Heart left ventricle (tissue), 16 donors: Measurements from ENCODE around the gene TNS1. TPM values are rescaled to one million over a fixed set of nuclear protein-coding genes. Genes with fewer than 3 reads are reported as not detected.
"Not testable (repeated sequence)": the region's sequence is repeated elsewhere in the genome, so short reads cannot be mapped to it uniquely, and the experiment has no call there.

Experiments
- ATAC-seq, 4 donors: fragments of 200-7000 bp; cut with Tn5 transposase; one replicate each; pipeline ENCODE4 v1.9.1; 2020 to 2022; ENCODE audit warnings: moderate library complexity in 4 of 4, mild to moderate bottlenecking in 3 of 4, moderate number of reproducible peaks in 1 of 4
- DNase-seq, 5 donors: peaks; one replicate each; pipeline ENCODE4 v3.0.0-alpha.2; 2020
- H3K27ac ChIP-seq, 12 donors: fragments of 200-600 bp; sonication (generic) in 4 of 12; one replicate each; pipeline versions ENCODE4 v1.5.0 to v1.8.0; 2016 to 2022; ENCODE audit warnings: mild to moderate bottlenecking in 2 of 12
- H3K27me3 ChIP-seq, 9 donors: fragments of 200-600 bp; sonication (generic) in 2 of 9; one replicate each; pipeline versions ENCODE4 v1.5.1 to v1.8.0; 2016 to 2022; ENCODE audit warnings: mild to moderate bottlenecking in 3 of 9
- H3K36me3 ChIP-seq, 9 donors: fragments of 200-600 bp; sonication (generic) in 2 of 9; one replicate each; pipeline versions ENCODE4 v1.5.0 to v1.8.0; 2018 to 2022; ENCODE audit warnings: mild to moderate bottlenecking in 2 of 9
- H3K4me1 ChIP-seq, 12 donors: fragments of 200-600 bp; sonication (generic) in 4 of 12; one replicate each; pipeline versions ENCODE4 v1.5.0 to v1.8.0; 2016 to 2022; ENCODE audit warnings: mild to moderate bottlenecking in 3 of 12
- H3K4me3 ChIP-seq, 12 donors: fragments of 200-600 bp; sonication (generic) in 4 of 12; one replicate each; pipeline versions ENCODE4 v1.5.0 to v1.8.0; 2017 to 2022; ENCODE audit warnings: mild to moderate bottlenecking in 9 of 12, moderate library complexity in 4 of 12
- H3K9me3 ChIP-seq, 12 donors: fragments of 200-600 bp; sonication (generic) in 4 of 12; one replicate each; pipeline versions ENCODE4 v1.5.0 to v1.8.0; 2016 to 2022; ENCODE audit warnings: mild to moderate bottlenecking in 1 of 12
- CTCF ChIP-seq, 12 donors: fragments of 200-600 bp; sonication (generic) in 4 of 12; IDR thresholded peaks; one replicate each; pipeline versions ENCODE4 v1.5.0 to v1.8.0; 2018 to 2022; ENCODE audit warnings: antibody characterized with exemption in 12 of 12, mild to moderate bottlenecking in 5 of 12
- POLR2A ChIP-seq, 2 donors: fragments of 450-650 bp; IDR thresholded peaks; one replicate each; pipeline ENCODE4 v1.6.1; 2017; ENCODE audit warnings: antibody characterized with exemption in 2 of 2, mild to moderate bottlenecking in 2 of 2, moderate library complexity in 2 of 2
- WGBS, 4 donors: extraction: QIAGEN DNeasy Blood & Tissue Kit in 2 of 4; methylation state at CpG; one replicate each; pipeline versions ENCODE4 v1.1.5 to v1.1.7; 2013 to 2018; 5-methylcytosine and 5-hydroxymethylcytosine counted together
- intact Hi-C, 10 donors: fragments of 100-400 bp; cut with DNase I; formaldehyde crosslinking; loops; one replicate each; pipeline versions ENCODE4 v1.11.1 to v1.14.2; 2022
- polyA plus RNA-seq, 2 donors: library from polyadenylated mRNA; stranded (reverse); fragments of 200-250 nt; gene quantifications; one replicate each; pipeline ENCODE4 v1.2.3, GENCODE V29; 2013
- total RNA-seq, 9 donors: library from RNA; depleted of rRNA in 2 of 9; stranded (reverse); fragments of >200 nt in 2 of 9; fragmentation: NEBNext Ultra II Directional in 3 of 9; extraction: Animal tissue kit (Norgen Biotek cat#: 25700) in 3 of 9; gene quantifications; one replicate each; pipeline versions ENCODE4 v1.1.0 to v1.2.4, GENCODE V29; 2016 to 2023
- donor health status: ischemic (EF 13 %, LVEDD 7.1; RV severe dilation, severe dysfunction).
- donor health status: healthy with polysubstance abuse.
- donor health status: DM: no; HTN: yes; CAD: no.
- donor health status: DM: no; HTN: no; CAD: no.
- donor health status: ischemic (EF 25% LVEDD 6.9; RV normal size, moderate dysfunction).
- donor health status: ischemic (EF 25% LVEDD 5.7; RV mildly dilated, moderate dysfunction).
- donor health status: healthy.
- donor health status: DM: yes; HTN: yes; CAD: no.
- donor health status: ischemic (EF 35%, LVEDD 5.7; RV mildly dilated, moderate dysfunction).
- donor health status: nonischemic (EF 11% LVEDD 7.7; RV severe dilation, severe dysfunction).
- donor health status: DM: yes; HTN: yes; CAD: no.
- donor health status: PGD.
- donor health status: ischemic (EF 29% LVEDD 5.4; RV normal size, mild dysfunction).
- donor health status: nonischemic (EF 23%, LVEDD 6.1; RV moderate dilation, normal function).

TNS1 gene
- total and polyA plus RNA-seq, 11 donors, result 243 to 899 (median 669) TPM

- H3K36me3 ChIP-seq, result peaks cover 6 to 92% (median 86%) of the 10 kb centered on the region in 9 donors
- no peak for TF ChIP-seq POLR2A (IDR thresholded peaks at IDR 0.05)
- TF ChIP-seq CTCF (IDR thresholded peaks at IDR 0.05), result no peak
- no peak for ATAC-seq
Observed at GRCh38 chr2:217809736-217810135, 193.1 kb downstream of the TNS1 start.

GRCh38 chr2:217808967-217809366 is 193.8 kb downstream of the TNS1 start:
- not testable (repeated sequence) for H3K4me3 ChIP-seq, H3K27ac ChIP-seq, DNase-seq, H3K9me3 ChIP-seq, ATAC-seq, H3K27me3 ChIP-seq
- WGBS, 4 donors, result 67 to 86% (median 77%) methylated on average over 3 of the region's 3 CpGs
- Histone ChIP-seq H3K4me1 (peaks cover 3 to 85% (median 52%) of the 10 kb centered on the region in 12 donors), H3K36me3 (peaks cover 6 to 92% (median 86%) of the 10 kb centered on the region in 9 donors)
- intact Hi-C loops, result loop anchor here in 3 of 10 donors (5.0 to 10.0 kb wide), 2 partner anchors 46 to 68 kb away; no protein-coding TSS in a partner anchor

More at GRCh38 chr2:217809736-217810135, 193.1 kb downstream of the TNS1 start:
- Histone ChIP-seq H3K9me3 (no peaks in the 10 kb centered on the region), H3K4me3 (no peak overlapping the region), H3K27ac (no peak overlapping the region), H3K27me3 (no peaks in the 10 kb centered on the region), H3K4me1 (peaks cover 3 to 88% (median 53%) of the 10 kb centered on the region in 12 donors)
- WGBS, 4 donors, result 82 to 91% (median 87%) methylated on average over 7 of the region's 7 CpGs
- DNase-seq, result peak in 2 of 5 donors; percentile 7 to 33
- intact Hi-C loops, result loop anchor here in 3 of 10 donors (1.0 to 10.0 kb wide), 3 partner anchors 14 to 68 kb away; no protein-coding TSS in a partner anchor

- H3K36me3 ChIP-seq, result peaks cover 6 to 92% (median 86%) of the 10 kb centered on the region in 9 donors
- WGBS, 4 donors, result 54 to 76% (median 60%) methylated on average over 3 of the region's 3 CpGs
- H3K4me1 ChIP-seq, result peaks cover 3 to 80% (median 48%) of the 10 kb centered on the region in 12 donors
- TF ChIP-seq CTCF (IDR thresholded peaks at IDR 0.05), result no peak
- peak overlapping the region in 6 of 12 donors; percentile 53 to 74 (median 57) for H3K27ac ChIP-seq
- H3K4me3 ChIP-seq, result no peak overlapping the region
- no peak for ATAC-seq
- DNase-seq, result peak in 1 of 5 donors; percentile 22
- intact Hi-C loops, result loop anchor here in 3 of 10 donors (5.0 to 10.0 kb wide), 2 partner anchors 46 to 69 kb away; no protein-coding TSS in a partner anchor
- no peaks in the 10 kb centered on the region for H3K27me3 ChIP-seq
- H3K9me3 ChIP-seq, result no peaks in the 10 kb centered on the region
Observed at GRCh38 chr2:217808326-217808725, 194.5 kb downstream of the TNS1 start.

GRCh38 chr2:217807753-217808152 is 195.0 kb downstream of the TNS1 start:
- peaks cover 3 to 80% (median 45%) of the 10 kb centered on the region in 12 donors for H3K4me1 ChIP-seq
- no peaks in the 10 kb centered on the region for H3K27me3 ChIP-seq
- H3K4me3 ChIP-seq, result no peak overlapping the region
- H3K27ac ChIP-seq, result peak overlapping the region in 9 of 12 donors; percentile 1 to 74 (median 55)
- TF ChIP-seq CTCF (IDR thresholded peaks at IDR 0.05) (no peak), POLR2A (IDR thresholded peaks at IDR 0.05) (no peak)
- peaks cover 6 to 92% (median 86%) of the 10 kb centered on the region in 9 donors for H3K36me3 ChIP-seq
- intact Hi-C loops, result loop anchor here in 3 of 10 donors (5.0 to 10.0 kb wide), 2 partner anchors 47 to 70 kb away; no protein-coding TSS in a partner anchor
- WGBS, 4 donors, result 38 to 55% (median 44%) methylated on average over 5 of the region's 5 CpGs
- DNase-seq (peak in 3 of 5 donors; percentile 11 to 47 (median 21)), ATAC-seq (no peak)
- H3K9me3 ChIP-seq, result no peaks in the 10 kb centered on the region
